ENCODE data around the gene PGBD5.

PGBD5 gene

DNA sequence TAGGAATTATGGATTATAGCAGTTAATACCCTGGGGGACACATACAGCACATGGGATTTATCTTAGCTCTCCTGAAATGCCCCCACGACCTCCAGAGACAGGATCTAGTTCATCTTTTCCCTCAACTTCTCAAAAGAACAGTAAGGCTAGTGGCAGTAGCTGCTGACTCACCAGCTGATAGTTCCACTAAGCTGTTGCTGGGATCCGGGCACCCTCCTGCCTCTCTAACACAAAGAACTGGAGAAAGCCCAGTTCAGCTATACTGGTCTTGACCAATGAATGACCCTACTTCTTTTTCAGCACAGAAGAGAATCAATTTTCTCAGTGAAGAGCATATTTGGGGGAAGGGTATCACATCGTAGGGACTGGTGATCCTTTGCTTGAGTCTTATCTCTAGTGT is 84.1 kb downstream of the PGBD5 start:
- DNase-seq (ENCODE audit: low read depth) = no peak
- no peak overlapping the region for H3K4me3 ChIP-seq (ENCODE audit: control insufficient read depth, low read depth, low read length)
- TF ChIP-seq, protein P1, sequence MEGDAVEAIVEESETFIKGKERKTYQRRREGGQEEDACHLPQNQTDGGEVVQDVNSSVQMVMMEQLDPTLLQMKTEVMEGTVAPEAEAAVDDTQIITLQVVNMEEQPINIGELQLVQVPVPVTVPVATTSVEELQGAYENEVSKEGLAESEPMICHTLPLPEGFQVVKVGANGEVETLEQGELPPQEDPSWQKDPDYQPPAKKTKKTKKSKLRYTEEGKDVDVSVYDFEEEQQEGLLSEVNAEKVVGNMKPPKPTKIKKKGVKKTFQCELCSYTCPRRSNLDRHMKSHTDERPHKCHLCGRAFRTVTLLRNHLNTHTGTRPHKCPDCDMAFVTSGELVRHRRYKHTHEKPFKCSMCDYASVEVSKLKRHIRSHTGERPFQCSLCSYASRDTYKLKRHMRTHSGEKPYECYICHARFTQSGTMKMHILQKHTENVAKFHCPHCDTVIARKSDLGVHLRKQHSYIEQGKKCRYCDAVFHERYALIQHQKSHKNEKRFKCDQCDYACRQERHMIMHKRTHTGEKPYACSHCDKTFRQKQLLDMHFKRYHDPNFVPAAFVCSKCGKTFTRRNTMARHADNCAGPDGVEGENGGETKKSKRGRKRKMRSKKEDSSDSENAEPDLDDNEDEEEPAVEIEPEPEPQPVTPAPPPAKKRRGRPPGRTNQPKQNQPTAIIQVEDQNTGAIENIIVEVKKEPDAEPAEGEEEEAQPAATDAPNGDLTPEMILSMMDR (IDR thresholded peaks at IDR 0.05; ENCODE audit: control insufficient read depth, insufficient read depth, low read depth, low read length, missing control alignments) = no peak

DNA sequence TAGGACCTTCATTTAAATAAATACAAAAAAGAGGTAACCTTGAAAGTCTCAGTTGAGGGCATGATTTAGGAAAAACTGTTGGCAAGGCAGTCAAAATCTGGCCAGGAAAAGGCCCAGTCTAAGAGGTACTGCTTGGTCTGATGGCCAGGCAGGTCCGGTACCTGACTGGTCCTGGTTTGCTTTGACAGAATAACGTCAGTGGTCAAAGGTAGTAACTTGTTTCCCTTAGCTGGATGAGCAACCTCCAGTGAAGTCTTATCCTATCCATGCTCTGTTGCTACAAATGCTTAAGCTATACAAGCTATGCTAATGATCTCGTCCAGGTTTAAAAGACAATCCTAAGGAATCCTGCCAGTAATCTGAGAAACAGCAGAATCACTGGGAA is 85.0 kb downstream of the PGBD5 start:
- no peak for DNase-seq (ENCODE audit: low read depth)
- TF ChIP-seq, protein P1 (IDR thresholded peaks at IDR 0.05; ENCODE audit: control insufficient read depth, insufficient read depth, low read depth, low read length, missing control alignments) = no peak
- H3K4me3 ChIP-seq (ENCODE audit: control insufficient read depth, low read depth, low read length) = no peak overlapping the region

DNA sequence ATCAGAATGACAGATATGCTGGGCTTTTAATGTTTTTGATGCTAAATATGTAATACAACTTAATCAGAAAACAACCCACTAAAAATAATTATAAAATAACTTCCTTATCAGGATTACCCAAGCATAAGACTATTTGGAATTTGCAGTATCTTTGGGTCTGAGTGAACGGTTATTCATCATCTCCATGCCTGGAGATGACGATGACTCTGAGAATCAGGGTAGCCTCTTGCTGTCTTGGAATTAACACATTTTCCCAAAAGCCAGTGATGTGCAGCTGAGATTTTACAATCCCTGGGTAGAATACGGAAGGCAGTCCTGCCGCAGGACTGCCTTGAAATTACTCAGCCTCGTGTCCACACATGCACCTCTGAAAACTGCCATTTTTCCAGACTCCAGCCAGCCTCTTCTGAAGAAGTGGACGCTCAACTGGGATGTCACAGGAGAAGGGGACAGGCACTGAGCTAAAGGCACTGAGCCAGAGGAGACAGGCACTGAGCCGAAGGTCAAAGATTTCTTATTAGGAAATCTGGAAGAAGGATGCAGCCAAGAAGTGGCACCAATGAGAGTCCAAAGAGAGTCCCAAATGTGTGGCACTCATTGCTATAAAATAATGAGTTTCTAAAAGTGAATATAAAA is 85.5 kb downstream of the PGBD5 start:
- no peak for DNase-seq (ENCODE audit: low read depth)
- H3K4me3 ChIP-seq (ENCODE audit: control insufficient read depth, low read depth, low read length) = no peak overlapping the region
- TF ChIP-seq, protein P1 (IDR thresholded peaks at IDR 0.05; ENCODE audit: control insufficient read depth, insufficient read depth, low read depth, low read length, missing control alignments) = no peak

DNA sequence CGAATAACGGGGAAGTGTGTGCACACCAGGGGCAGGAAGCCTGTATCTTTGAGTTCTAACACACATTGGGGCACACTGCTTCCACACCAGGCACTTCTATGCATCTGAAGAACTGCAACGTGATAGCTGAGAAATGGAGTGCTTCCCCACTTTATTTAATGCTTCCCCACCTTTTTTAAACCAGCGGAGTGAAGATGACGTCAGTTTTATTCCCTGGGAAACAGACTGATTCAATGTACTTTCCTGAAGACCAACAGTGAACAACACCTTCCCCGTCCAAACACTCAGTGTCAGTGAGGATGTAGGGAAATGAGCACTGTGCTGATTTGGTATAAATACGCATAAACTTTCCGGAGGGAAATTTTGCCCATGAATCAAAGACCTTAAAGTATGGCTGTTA is 87.1 kb downstream of the PGBD5 start:
- no peak overlapping the region for H3K4me3 ChIP-seq (ENCODE audit: control insufficient read depth, low read depth, low read length)
- TF ChIP-seq, protein P1 (IDR thresholded peaks at IDR 0.05; ENCODE audit: control insufficient read depth, insufficient read depth, low read depth, low read length, missing control alignments) = no peak
- no peak for DNase-seq (ENCODE audit: low read depth)

DNA sequence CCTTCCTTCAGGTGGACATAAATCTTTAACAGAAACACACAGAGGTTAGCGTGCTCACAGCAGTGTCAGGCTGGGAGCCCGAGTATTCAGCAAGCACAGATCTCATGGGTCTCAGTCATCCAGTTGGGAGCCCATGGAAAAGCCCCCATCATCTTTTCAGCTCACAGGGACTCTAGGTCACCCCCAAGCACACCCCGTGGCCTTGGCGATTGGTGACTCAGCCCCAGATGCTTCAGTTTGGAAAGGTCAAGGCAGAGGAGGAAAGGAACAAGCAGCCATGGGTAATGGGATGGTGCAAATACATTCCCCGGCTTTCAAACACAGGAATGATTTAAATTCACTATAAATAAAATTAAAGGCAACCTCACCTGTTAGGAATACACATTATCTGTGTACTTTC is 88.9 kb downstream of the PGBD5 start:
- no peak for DNase-seq (ENCODE audit: low read depth)
- no peak overlapping the region for H3K4me3 ChIP-seq (ENCODE audit: control insufficient read depth, low read depth, low read length)
- TF ChIP-seq, protein P1 (IDR thresholded peaks at IDR 0.05; ENCODE audit: control insufficient read depth, insufficient read depth, low read depth, low read length, missing control alignments) = no peak

DNA sequence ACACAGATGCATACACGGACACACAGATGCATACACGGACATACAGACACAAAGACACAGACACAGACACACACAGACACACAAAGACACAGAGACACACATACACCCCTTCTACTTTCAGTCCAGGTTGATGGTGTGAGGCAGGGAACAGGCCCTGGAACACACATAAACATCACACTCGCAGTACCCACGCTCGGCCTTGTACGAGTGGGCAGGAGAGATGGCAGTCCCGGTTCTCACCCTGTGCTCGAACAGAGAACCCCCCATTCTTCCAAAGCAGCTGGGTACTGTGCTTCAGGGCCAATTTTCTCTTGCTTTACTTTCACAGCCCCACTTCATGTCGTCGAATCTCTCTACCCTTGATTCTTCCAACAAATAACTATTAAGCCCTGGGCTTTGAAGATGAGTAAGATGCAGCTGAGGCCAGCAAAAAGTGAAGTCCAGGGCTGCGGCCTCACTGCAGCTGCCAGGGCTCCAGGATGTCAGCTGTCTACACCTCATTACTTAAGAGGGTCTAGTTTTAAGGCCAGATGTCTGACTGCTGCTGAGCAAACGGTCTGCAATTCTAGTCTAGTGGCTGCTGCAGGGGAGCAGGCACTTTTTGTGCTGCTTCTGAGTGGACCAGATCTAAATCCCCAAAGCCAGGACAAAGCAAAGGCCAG is 90.1 kb downstream of the PGBD5 start:
- DNase-seq (ENCODE audit: low read depth) = no peak
- no peak overlapping the region for H3K4me3 ChIP-seq (ENCODE audit: control insufficient read depth, low read depth, low read length)
- TF ChIP-seq, protein P1 (IDR thresholded peaks at IDR 0.05; ENCODE audit: control insufficient read depth, insufficient read depth, low read depth, low read length, missing control alignments) = no peak

All from AG09309 (cell line).